GM10266 (cell line): ENCODE measurements around the gene GRID2.

Source experiments
- DNase-seq: peaks from one replicate; pipeline ENCODE4 v3.0.0; 2012; ENCODE audit errors: extremely low spot score
- TF ChIP-seq, protein P1 (sequence below): IDR thresholded peaks from 2 replicates; pipeline ENCODE4 v1.5.1; 2012; ENCODE audit warnings: mild to moderate bottlenecking, low read depth; ENCODE audit not compliant: control insufficient read depth, insufficient read depth; ENCODE audit errors: missing control alignments

The GRID2 gene

DNA sequence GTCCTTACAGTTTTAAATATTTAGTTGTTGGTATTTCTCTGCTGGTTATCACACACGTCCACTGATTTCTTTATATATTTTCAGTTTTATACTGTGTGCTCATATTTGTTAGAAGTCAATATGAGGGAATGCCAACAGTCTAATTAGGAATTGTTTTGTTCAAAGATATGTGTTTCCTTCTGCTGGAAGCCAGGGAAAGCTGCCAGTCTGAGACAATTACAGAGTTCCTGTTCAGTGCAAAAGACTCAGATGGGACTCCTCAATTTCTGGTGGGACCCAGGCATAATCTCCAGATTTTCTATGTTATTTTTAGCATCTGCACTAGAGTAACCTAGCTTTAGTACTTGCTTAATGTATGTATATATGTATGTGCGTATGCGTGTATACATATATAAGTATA, 486.0 kb downstream of the GRID2 start:
- DNase-seq, result no peak
- TF ChIP-seq, protein P1, sequence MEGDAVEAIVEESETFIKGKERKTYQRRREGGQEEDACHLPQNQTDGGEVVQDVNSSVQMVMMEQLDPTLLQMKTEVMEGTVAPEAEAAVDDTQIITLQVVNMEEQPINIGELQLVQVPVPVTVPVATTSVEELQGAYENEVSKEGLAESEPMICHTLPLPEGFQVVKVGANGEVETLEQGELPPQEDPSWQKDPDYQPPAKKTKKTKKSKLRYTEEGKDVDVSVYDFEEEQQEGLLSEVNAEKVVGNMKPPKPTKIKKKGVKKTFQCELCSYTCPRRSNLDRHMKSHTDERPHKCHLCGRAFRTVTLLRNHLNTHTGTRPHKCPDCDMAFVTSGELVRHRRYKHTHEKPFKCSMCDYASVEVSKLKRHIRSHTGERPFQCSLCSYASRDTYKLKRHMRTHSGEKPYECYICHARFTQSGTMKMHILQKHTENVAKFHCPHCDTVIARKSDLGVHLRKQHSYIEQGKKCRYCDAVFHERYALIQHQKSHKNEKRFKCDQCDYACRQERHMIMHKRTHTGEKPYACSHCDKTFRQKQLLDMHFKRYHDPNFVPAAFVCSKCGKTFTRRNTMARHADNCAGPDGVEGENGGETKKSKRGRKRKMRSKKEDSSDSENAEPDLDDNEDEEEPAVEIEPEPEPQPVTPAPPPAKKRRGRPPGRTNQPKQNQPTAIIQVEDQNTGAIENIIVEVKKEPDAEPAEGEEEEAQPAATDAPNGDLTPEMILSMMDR, result no peak

DNA sequence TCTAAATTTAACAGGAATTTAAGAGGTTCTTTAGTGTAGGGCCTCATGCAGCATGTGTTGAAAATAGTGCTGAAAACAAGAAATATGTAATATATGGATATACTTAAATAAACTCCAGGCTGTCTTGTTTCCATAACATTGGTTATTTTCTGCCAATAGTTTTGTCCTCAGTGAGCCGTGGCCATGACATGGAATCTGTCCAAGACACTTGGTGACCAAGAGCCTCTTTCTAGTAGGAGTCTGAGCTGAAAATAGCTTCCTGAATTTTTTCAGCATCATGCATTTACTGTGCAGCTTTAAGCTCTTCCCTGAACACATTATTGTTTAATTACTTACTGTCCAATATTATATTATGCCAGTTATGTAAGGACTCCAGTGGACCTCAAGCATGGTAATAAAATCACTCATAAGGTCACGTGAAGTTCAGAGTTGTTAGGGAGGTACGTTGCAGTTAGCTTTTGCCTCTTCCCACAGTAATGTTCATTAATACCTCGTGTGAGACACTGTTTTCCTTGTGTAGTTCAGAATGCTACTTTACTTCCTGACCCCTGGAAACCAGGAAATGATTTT, 488.2 kb downstream of the GRID2 start:
- TF ChIP-seq, protein P1, result no peak
- DNase-seq, result no peak

DNA sequence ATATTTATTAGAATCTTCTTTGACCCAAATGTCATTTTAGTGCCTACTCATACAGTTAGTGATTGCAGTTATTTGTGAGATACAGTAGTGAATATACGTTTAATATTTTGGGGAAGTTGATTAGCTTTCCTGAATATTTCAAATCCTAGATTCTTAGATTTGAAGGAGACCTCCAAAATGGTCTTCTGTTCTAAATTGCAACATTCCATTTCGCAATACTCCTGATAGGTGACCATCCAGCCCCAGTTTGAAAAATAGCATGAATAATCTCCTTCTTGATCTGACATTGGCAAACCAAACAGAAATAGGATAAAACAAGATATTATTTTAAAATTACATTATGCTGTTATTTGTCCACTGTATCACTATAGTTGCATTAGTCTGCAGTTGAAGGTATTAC, 505.6 kb downstream of the GRID2 start:
- TF ChIP-seq, protein P1, result no peak
- no peak for DNase-seq

DNA sequence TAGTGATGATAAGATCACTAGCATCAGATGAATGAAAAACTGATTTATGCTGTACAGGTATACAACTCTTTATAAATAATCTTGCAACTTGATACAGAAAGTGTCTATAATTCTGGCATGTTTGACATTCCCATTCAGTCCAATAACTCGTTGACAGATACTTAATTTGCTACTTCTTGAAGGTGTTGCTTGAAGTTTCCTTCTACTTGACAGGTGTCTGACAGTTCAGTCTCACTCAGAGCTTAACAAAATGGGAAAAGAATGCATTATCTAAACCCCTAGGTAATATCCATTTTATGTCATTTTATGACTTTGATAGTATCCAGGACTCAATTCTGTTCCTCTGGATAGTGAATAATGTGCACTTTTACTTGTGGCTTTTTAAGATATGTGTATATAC, 508.9 kb downstream of the GRID2 start:
- DNase-seq, result no peak
- TF ChIP-seq, protein P1, result no peak

DNA sequence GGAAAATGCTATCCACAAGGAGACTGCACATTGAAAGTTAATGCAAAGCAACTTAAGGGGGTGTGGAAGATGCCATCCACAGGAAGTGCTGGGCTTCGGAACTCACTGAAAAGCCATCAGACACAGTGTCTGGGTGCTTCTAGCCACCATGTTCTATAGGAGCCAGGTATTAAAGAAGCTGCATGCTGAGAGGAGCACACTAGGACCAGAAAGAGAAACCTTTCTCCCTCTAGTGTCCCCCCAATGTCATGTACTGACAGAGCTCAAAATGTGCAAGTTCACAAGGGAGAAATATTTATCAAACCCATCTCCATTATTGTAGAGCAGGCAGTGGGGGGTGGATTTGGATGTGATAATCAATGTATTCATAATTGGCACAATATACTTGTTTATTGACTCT, 510.9 kb downstream of the GRID2 start:
- no peak for DNase-seq
- TF ChIP-seq, protein P1, result no peak

DNA sequence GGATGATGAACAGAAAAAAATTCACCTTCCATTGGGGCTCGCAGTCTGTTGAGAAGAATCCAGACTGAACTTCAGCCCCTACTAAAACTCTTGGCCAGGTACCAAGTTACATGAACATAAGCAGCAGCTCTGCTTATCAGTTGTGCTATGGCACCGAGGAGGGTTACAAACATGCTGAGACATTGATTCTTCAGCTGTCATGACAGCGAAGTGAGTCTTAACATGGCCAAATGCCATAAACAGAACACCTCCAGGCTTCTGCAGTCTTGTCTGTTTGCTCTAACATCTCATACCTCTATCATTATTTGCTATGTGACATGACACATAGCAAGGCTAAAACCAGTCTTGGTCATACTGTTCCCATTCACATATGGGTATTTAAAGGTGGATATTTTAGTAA, 521.5 kb downstream of the GRID2 start:
- TF ChIP-seq, protein P1, result no peak
- DNase-seq, result no peak

DNA sequence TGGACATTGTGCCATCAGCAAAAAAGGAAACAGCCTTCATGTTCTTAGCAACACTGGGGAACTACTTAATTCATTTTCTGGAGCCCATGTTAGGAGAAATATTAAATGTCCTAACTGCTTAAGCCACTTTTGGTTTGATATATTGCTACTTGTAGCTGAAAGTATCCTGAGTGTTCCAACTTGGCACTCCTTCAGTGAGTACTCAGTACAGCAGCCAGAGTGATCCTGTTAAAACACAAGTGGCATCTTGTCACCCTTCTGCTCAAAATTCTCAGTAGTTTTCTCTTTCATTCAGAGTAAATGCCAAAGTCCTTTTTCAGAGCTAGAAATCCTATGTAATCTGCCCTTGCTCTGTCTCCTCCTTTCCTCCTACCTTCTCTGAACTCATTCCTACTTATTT, 522.0 kb downstream of the GRID2 start:
- TF ChIP-seq, protein P1, result no peak
- no peak for DNase-seq
